Retinal pigment epithelial cell (primary cell): ENCODE results near the gene SLC29A1.

ENCODE experiments used
- DNase-seq: peaks from one replicate; pipeline ENCODE4 v3.0.0-alpha.2; 2010; ENCODE audit warnings: low read depth
- H3K4me3 ChIP-seq: 2 replicates; pipeline ENCODE4 v1.5.1; 2011; ENCODE audit warnings: mild to moderate bottlenecking, low read length, control low read depth, moderate library complexity
- TF ChIP-seq, protein P1 (sequence below): conservative IDR thresholded peaks from 2 replicates; pipeline ENCODE4 v1.5.1; 2011; ENCODE audit warnings: low read depth, low read length, control low read depth, inconsistent platforms

Gene SLC29A1

DNA sequence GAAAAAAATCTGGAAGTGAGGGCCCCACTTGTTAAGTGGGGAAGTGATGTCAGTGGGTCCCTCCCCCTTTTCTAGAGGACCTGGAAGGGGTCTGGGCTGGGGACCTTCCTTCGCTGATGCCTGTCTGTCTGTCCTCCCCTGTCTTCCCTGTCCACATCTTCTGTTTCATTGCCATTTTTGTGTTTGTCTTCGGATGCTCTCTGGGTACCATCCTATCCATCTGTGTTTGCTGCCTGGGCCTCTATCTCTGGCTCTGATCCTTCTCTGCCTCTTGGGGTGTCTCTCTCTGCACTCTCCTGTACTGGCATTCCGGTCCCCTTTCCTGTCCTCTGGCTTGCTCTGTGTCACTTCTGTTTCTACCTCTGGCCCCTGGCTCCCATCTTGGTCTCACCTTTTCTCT, 49.1 kb downstream of the SLC29A1 start:
- no peak for DNase-seq
- H3K4me3 ChIP-seq: no peak overlapping the region
- TF ChIP-seq, protein P1, sequence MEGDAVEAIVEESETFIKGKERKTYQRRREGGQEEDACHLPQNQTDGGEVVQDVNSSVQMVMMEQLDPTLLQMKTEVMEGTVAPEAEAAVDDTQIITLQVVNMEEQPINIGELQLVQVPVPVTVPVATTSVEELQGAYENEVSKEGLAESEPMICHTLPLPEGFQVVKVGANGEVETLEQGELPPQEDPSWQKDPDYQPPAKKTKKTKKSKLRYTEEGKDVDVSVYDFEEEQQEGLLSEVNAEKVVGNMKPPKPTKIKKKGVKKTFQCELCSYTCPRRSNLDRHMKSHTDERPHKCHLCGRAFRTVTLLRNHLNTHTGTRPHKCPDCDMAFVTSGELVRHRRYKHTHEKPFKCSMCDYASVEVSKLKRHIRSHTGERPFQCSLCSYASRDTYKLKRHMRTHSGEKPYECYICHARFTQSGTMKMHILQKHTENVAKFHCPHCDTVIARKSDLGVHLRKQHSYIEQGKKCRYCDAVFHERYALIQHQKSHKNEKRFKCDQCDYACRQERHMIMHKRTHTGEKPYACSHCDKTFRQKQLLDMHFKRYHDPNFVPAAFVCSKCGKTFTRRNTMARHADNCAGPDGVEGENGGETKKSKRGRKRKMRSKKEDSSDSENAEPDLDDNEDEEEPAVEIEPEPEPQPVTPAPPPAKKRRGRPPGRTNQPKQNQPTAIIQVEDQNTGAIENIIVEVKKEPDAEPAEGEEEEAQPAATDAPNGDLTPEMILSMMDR: no peak

DNA sequence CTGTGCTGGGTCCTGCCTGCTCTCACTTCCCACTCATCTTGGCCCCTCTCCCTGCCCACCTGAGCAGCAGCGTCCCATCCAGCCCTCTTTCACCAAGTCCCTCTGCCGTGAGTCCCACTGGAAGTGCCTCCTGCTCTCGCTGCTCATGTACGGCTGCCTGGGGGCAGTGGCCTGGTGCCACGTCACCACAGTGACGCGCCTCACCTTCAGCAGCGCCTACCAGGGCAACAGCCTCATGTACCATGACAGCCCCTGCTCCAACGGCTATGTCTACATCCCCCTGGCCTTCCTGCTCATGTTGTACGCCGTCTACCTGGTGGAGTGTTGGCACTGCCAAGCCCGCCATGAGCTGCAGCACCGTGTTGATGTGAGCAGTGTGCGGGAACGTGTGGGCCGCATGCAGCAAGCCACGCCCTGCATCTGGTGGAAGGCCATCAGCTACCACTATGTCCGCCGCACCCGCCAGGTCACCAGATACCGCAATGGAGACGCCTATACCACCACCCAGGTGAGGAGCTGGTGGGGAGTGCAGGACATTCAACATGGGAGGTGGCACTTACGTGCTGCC, 49.7 kb downstream of the SLC29A1 start:
- no peak for DNase-seq
- H3K4me3 ChIP-seq: no peak overlapping the region
- TF ChIP-seq, protein P1: no peak

DNA sequence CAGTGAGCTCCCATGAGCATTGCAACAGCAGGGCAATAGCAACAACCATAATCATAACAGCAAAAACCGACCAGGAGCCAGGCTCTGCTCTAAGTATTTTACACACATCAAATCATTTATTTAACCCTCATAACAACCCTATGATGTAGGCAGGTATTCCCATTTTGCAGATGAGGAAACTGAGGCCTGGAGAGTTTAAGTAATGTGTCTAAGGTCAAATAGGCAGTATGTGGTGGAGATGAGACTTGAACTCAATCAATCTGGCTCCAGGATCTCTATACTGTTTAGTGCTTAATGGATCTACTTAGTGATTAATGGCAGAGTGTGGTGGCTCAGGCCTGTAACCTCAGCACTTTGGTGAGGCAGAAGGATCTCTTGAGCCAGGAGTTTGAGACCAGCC, 50.2 kb downstream of the SLC29A1 start:
- TF ChIP-seq, protein P1: no peak

DNA sequence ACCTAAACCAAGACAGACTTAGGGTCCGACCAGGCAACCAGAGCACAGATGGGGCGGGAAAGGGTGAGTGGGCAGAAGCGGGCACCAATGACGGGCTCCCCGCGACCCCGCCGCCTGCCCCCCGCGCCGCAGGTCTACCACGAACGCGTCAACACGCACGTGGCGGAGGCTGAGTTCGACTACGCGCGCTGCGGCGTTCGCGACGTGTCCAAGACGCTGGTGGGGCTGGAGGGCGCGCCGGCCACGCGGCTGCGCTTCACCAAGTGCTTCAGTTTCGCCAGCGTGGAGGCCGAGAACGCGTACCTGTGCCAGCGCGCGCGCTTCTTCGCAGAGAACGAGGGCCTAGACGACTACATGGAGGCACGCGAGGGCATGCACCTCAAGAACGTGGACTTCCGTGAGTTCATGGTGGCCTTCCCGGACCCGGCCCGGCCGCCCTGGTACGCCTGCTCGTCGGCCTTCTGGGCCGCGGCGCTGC, 51.9 kb downstream of the SLC29A1 start:
- TF ChIP-seq, protein P1: no peak
- DNase-seq: no peak
- H3K4me3 ChIP-seq: no peak overlapping the region

More for the DNA sequence above, 50.2 kb downstream of the SLC29A1 start:
- no peak for DNase-seq
- H3K4me3 ChIP-seq: no peak overlapping the region

DNA sequence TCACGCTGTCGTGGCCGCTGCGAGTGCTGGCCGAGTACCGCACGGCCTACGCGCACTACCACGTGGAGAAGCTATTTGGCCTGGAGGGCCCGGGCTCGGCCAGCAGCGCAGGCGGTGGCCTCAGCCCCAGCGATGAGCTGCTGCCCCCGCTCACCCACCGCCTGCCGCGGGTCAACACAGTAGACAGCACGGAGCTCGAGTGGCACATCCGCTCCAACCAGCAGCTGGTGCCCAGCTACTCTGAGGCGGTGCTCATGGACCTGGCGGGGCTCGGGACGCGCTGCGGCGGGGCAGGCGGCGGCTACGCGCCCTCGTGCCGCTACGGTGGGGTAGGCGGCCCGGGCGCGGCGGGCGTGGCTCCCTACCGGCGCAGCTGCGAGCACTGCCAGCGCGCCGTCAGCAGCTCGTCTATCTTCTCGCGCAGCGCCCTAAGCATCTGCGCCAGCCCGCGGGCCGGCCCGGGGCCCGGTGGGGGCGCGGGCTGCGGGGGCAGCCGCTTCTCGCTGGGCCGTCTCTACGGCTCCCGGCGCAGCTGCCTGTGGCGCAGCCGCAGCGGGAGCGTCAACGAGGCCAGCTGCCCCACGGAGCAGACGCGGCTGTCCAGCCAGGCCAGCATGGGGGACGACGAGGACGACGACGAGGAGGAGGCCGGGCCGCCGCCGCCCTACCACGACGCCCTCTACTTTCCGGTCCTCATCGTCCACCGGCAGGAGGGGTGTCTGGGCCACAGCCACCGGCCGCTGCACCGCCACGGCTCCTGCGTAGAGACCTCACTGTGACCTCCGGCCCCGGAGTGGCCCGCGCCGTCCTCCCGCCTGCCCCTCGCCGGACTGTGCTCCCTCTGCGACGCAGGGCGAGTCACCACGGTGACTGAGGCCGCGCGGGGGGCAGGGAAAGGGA, 52.6 kb downstream of the SLC29A1 start:
- TF ChIP-seq, protein P1: no peak

DNA sequence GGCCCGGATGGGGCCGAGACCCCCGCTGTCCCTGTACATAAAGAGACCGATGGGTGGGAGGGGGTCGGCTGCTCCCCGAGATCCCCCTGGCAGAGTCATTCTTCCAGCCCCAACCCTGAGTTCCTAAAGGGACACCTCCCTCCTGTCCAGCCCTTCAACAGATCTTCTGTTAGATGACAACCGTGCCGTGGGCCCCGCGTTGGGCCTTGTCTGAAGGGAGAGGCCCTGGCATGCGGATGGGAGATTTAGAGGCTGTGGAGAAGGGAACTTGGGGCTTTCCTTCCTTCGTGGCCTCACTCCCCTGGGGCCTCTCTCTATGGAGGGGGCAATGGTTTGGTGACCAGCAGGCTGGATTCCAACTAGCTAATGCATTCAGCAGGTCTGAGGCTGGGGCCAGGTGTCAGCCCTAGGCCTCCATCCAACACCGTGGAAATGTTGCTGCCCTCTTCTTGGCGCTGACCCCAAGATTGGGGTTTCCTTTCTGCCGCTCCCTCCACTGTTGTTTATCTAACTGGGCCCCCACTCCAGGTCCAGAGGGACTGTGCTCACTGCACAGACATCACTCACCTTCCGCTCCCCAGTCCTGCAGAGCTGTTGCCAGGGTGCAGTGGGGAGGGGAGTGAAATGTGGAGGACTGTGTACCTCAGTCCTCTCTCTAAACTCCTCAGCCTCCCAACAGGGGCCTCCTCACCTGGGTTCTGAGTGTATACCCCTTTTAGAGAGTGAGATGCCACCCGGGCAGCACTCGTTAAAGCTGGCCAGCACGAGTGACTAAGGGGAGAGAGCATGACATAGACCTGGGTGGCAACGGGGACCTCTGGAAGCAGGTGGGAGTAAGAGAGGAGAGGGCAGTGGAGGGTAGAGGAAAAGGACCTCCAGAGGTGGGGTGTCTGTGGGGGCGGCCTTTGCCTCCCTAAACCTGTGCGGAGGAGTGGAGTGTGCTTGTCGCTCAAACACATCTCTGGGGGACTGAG, 53.6 kb downstream of the SLC29A1 start:
- TF ChIP-seq, protein P1: no peak
- no peak for DNase-seq
- no peak overlapping the region for H3K4me3 ChIP-seq

More for the DNA sequence above, 52.6 kb downstream of the SLC29A1 start:
- H3K4me3 ChIP-seq: no peak overlapping the region
- DNase-seq: no peak
